Measurements from ENCODE around the gene PIP5K1A. TPM values are rescaled to one million over a fixed set of nuclear protein-coding genes. Genes with fewer than 3 reads are reported as not detected.
"Not testable (repeated sequence)": the region's sequence is repeated elsewhere in the genome, so short reads cannot be mapped to it uniquely, and the experiment has no call there.

Gene PIP5K1A
- total RNA-seq, 2 donors from 2014 or later, result 93.8 to 116 TPM

- H3K27me3 Mint-ChIP-seq, result no peaks in the 10 kb centered on the region
- H3K4me1 Mint-ChIP-seq (ENCODE audit: low read depth in 2 of 2), result peaks cover 14 to 18% of the 10 kb centered on the region in 2 donors
- no peaks in the 10 kb centered on the region for H3K9me3 Mint-ChIP-seq
- ATAC-seq (peak in 1 of 2 donors; percentile 51), DNase-seq (ENCODE audit: low spot score) (peak; percentile 73)
- peaks cover 14% of the 10 kb centered on the region for H3K36me3 Mint-ChIP-seq
- H3K27ac Mint-ChIP-seq, result no peak overlapping the region
- no peak overlapping the region for H3K4me3 Mint-ChIP-seq
These were observed 53.5 kb downstream of the PIP5K1A start for GRCh38 chr1:151251656-151252470.

DNA sequence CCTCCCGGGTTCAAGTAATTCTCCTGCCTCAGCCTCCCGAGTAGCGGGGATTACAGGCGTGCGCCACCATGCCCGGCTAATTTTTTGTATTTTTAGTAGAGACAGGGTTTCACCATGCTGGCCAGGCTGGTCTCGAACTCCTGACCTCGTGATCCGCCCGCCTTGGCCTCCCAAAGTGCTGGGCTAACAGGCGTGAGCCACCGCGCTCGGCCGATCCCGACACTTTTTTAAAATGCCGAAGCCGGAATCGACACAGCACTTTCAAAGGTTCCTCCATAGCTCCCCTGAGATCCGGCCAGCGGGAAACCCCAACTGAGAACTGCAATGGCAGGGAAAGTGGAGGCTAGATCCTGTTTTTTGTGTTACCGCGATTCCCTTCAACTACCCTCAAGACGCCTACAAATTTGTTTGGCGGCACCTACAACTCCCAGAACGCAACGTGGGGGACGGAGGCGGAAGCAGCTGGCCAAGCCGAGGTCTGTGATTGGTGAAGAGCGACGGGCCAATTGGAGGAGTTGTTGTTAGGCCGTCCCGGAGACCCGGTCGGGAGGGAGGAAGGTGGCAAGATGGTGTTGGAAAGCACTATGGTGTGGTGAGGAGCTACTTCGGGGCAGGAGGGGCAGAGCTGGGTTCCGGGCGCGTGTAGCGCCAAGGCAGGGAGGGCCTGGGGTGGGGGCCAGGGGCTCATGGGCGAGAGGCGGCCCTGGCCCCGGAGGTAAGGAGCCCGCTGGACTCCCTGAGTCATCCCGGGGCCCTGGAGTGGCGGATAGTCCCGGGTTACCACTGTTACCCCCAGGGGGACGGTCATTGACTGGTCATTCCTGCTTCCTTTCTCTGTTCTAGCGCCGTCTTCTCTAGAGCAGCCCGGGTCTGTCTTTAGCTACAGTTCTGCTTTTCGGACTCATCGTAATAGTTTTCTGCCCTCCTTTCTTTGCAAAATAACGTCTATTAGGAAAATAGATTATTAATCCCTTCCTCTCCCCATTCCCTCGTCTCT lies 56.2 kb downstream of the PIP5K1A start, which contains the start of gene PSMD4:
PSMD4 (plus strand) TSS at position 518 of the 997 bp plus-strand sequence; CDS start at position 567, 49 bp downstream.
- Mint-ChIP-seq H3K36me3 (peaks cover 5% of the 10 kb centered on the region), H3K9me3 (no peaks in the 10 kb centered on the region)
- peak; percentile 93 for DNase-seq (ENCODE audit: low spot score)

DNA sequence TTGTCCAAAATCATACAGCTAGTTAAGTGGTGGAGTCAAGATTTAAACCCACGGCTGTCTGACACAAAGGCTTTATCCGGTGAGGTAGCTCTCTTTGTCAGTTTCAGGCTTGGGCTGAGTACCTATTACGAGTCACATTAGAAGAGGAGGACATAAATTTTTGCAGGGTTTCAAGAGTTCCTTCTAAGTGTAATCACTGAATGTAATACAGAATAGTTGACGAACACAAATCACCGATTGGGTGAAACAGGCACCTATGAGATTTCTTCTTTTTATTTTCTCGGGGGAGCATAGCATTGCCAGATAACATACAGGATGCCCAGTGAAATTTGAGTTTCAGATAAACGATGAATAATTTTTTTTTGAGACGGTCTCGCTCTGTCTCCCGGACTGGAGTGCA lies 57.0 kb downstream of the PIP5K1A start:
- Mint-ChIP-seq H3K4me1 (ENCODE audit: low read depth in 2 of 2) (peaks cover 23 to 24% of the 10 kb centered on the region in 2 donors), H3K27ac (peak overlapping the region; percentile 91 to 97), H3K27me3 (no peaks in the 10 kb centered on the region), H3K4me3 (peak overlapping the region; percentile 97), H3K36me3 (peaks cover 5% of the 10 kb centered on the region), H3K9me3 (no peaks in the 10 kb centered on the region)
- ATAC-seq, result no peak
- DNase-seq (ENCODE audit: low spot score), result no peak

More for the DNA sequence above, 56.2 kb downstream of the PIP5K1A start, which contains the start of gene PSMD4:
- Mint-ChIP-seq H3K4me1 (ENCODE audit: low read depth in 2 of 2) (peaks cover 23 to 25% of the 10 kb centered on the region in 2 donors), H3K4me3 (peak within 1 kb of the TSS; percentile 97), H3K27me3 (no peaks in the 10 kb centered on the region), H3K27ac (peak within 1 kb of the TSS; percentile 91 to 97)
- peak; percentile 97 to 99 for ATAC-seq

GRCh38 chr1:151259351-151259750 lies 61.0 kb downstream of the PIP5K1A start:
- Mint-ChIP-seq H3K27me3 (no peaks in the 10 kb centered on the region), H3K36me3 (peaks cover 5% of the 10 kb centered on the region), H3K9me3 (no peaks in the 10 kb centered on the region), H3K4me1 (ENCODE audit: low read depth in 2 of 2) (peaks cover 22 to 23% of the 10 kb centered on the region in 2 donors), H3K27ac (no peak overlapping the region), H3K4me3 (no peak overlapping the region)
- DNase-seq (ENCODE audit: low spot score) (no peak), ATAC-seq (no peak)

- Mint-ChIP-seq H3K27ac (peak overlapping the region in 1 of 2 donors; percentile 48), H3K4me3 (no peak overlapping the region), H3K9me3 (no peaks in the 10 kb centered on the region), H3K4me1 (ENCODE audit: low read depth in 2 of 2) (no peaks in the 10 kb centered on the region), H3K36me3 (peaks cover 14% of the 10 kb centered on the region), H3K27me3 (no peaks in the 10 kb centered on the region)
- ATAC-seq (no peak), DNase-seq (ENCODE audit: low spot score) (no peak)
These were observed 67.3 kb downstream of the PIP5K1A start for GRCh38 chr1:151265446-151266236.

- Mint-ChIP-seq H3K4me1 (ENCODE audit: low read depth in 2 of 2) (no peaks in the 10 kb centered on the region), H3K9me3 (no peaks in the 10 kb centered on the region), H3K27me3 (no peaks in the 10 kb centered on the region), H3K27ac (peak overlapping the region in 1 of 2 donors; percentile 48), H3K36me3 (peaks cover 14% of the 10 kb centered on the region), H3K4me3 (no peak overlapping the region)
- DNase-seq (ENCODE audit: low spot score) (no peak), ATAC-seq (no peak)
These were observed 68.0 kb downstream of the PIP5K1A start for GRCh38 chr1:151266315-151266714.

DNA sequence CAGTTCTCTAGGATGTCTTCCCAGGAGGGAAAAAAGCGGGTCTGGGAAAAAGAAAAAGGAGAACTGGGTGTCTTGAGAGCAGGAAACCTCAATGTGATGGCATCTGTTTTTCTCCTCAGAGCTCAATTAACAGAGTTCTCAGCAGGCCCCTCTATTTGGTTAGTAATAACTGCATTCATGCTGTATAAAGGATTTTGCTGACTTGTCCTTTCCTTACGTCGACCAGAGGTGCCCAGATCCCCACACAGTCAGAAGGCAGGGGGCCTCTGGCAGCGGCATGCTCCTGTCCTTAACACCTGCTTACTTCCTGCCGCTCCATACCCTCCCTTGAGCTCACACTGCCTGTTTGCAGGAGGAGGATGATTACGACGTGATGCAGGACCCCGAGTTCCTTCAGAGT lies 68.5 kb downstream of the PIP5K1A start:
- no peaks in the 10 kb centered on the region for H3K9me3 Mint-ChIP-seq
- H3K4me1 Mint-ChIP-seq (ENCODE audit: low read depth in 2 of 2), result no peaks in the 10 kb centered on the region
- DNase-seq (ENCODE audit: low spot score) (no peak), ATAC-seq (no peak)
- H3K36me3 Mint-ChIP-seq, result peaks cover 14% of the 10 kb centered on the region
- no peak overlapping the region for H3K27ac Mint-ChIP-seq
- no peaks in the 10 kb centered on the region for H3K27me3 Mint-ChIP-seq
- no peak overlapping the region for H3K4me3 Mint-ChIP-seq

DNA sequence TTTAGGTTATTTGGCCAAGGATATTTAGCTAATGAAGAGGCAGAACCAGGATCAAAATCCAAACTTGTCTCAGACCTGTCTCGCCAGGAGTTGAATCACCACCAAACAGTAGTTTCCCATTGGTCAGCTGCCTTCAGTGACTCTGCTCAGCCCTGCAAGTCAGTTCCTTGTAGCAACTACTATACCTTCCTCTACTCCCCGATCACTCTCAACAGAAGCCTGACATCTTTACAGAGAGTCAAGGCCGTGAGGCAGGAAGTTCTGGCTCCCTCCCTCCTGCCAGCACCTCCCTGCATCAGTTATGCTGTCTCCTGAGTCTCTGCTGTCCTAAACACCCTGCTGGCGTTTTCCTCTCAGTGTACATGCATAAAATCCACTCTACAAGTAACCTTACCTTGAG lies 69.4 kb downstream of the PIP5K1A start:
- ATAC-seq, result no peak

GRCh38 chr1:151273924-151274466 lies 75.6 kb downstream of the PIP5K1A start:
- Mint-ChIP-seq H3K4me1 (ENCODE audit: low read depth in 2 of 2) (peaks cover 12 to 19% of the 10 kb centered on the region in 2 donors), H3K9me3 (no peaks in the 10 kb centered on the region), H3K4me3 (no peak overlapping the region), H3K36me3 (no peaks in the 10 kb centered on the region), H3K27me3 (no peaks in the 10 kb centered on the region), H3K27ac (no peak overlapping the region)
- no peak for ATAC-seq
- no peak for DNase-seq (ENCODE audit: low spot score)

More for the DNA sequence above, 69.4 kb downstream of the PIP5K1A start:
- H3K36me3 Mint-ChIP-seq, result peaks cover 14% of the 10 kb centered on the region
- DNase-seq (ENCODE audit: low spot score), result no peak
- H3K9me3 Mint-ChIP-seq, result no peaks in the 10 kb centered on the region
- no peak overlapping the region for H3K4me3 Mint-ChIP-seq
- H3K27me3 Mint-ChIP-seq, result no peaks in the 10 kb centered on the region
- H3K4me1 Mint-ChIP-seq (ENCODE audit: low read depth in 2 of 2), result no peaks in the 10 kb centered on the region
- H3K27ac Mint-ChIP-seq, result no peak overlapping the region

- not testable (repeated sequence) for H3K27me3 Mint-ChIP-seq; DNase-seq (ENCODE audit: low spot score); ATAC-seq; H3K27ac Mint-ChIP-seq; H3K9me3 Mint-ChIP-seq; H3K36me3 Mint-ChIP-seq; H3K4me3 Mint-ChIP-seq
- H3K4me1 Mint-ChIP-seq (ENCODE audit: low read depth in 2 of 2), result peaks cover 12 to 20% of the 10 kb centered on the region in 2 donors
These were observed 77.0 kb downstream of the PIP5K1A start for GRCh38 chr1:151275341-151275740.

GRCh38 chr1:151277249-151277648 lies 78.9 kb downstream of the PIP5K1A start:
- Mint-ChIP-seq H3K27ac (peak overlapping the region; percentile 8 to 40), H3K9me3 (no peaks in the 10 kb centered on the region), H3K36me3 (no peaks in the 10 kb centered on the region), H3K27me3 (no peaks in the 10 kb centered on the region), H3K4me1 (ENCODE audit: low read depth in 2 of 2) (peaks cover 12 to 20% of the 10 kb centered on the region in 2 donors), H3K4me3 (peak overlapping the region; percentile 3)
- ATAC-seq (no peak), DNase-seq (ENCODE audit: low spot score) (no peak)

DNA sequence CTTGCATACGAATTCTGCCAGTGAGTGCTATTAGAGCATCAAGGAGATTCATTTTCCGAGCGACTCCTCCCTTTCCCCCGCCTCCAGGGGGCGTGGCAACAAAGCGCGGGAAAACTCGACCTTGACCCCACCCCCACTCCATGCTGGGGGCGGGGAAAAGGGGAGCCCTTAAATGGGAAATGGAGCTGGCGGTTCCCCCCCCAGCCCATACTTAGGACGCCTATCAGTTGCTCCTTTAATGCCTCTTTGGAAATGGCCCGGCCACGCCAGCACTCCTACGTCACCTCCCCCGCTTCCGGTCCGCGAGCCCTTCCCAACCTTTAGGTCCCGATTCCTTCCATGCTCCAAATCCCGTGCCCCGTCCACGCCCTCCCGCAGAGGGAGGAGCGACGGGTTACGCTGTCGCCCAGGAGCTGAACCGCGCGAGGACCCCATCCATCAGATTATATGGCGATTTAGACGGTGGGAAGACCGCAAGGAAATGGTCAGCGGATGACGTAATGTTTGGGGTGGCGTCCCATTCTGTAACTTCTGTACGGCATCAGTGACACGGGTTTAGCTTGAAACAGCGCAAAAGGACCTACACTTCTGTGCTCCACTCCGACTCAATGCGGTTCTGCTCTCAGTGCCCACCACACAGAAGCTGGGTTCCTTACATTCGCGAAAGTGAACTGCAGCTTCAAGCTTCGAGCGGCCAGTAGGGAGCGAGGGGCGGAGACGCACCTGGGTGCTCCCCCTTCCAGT lies 83.0 kb downstream of the PIP5K1A start:
- ATAC-seq, result peak; percentile 67 to 73
- no peaks in the 10 kb centered on the region for H3K27me3 Mint-ChIP-seq
- peaks cover 5% of the 10 kb centered on the region for H3K36me3 Mint-ChIP-seq
- no peaks in the 10 kb centered on the region for H3K9me3 Mint-ChIP-seq
- DNase-seq (ENCODE audit: low spot score), result peak; percentile 95
- H3K27ac Mint-ChIP-seq, result peak overlapping the region; percentile 98
- peaks cover 35 to 37% of the 10 kb centered on the region in 2 donors for H3K4me1 Mint-ChIP-seq (ENCODE audit: low read depth in 2 of 2)
- peak overlapping the region; percentile 94 for H3K4me3 Mint-ChIP-seq
